ENCODE measurements around the gene RAB8A.
"Not testable (repeated sequence)": the region's sequence is repeated elsewhere in the genome, so short reads cannot be mapped to it uniquely, and the experiment has no call there.

RAB8A gene

GRCh38 chr19:16170134-16170533 is 58.4 kb downstream of the RAB8A start:
- no peak overlapping the region for H2BK15ac ChIP-seq (ENCODE audit: low read depth, poor library complexity, severe bottlenecking)
- no peaks in the 10 kb centered on the region for H3K36me3 ChIP-seq (ENCODE audit: control insufficient read depth in 1 of 2, insufficient read depth in 2 of 2, low read depth in 1 of 2, low read length in 2 of 2)
- no peak overlapping the region for H2AK5ac ChIP-seq (ENCODE audit: low read length, severe bottlenecking)
- no peak overlapping the region for H3K9ac ChIP-seq (ENCODE audit: low read length)
- H3K9me3 ChIP-seq (ENCODE audit: control insufficient read depth, low read length), result peaks cover 3% of the 10 kb centered on the region
- no peak overlapping the region for H4K91ac ChIP-seq (ENCODE audit: low read length)
- no peak overlapping the region for H3K18ac ChIP-seq (ENCODE audit: low read depth in 1 of 2, low read length in 2 of 2)
- 60% methylated on average over 1 of the region's 1 CpG for WGBS
- H3K14ac ChIP-seq (ENCODE audit: low read length in 2 of 2), result no peak overlapping the region
- H3K27me3 ChIP-seq (ENCODE audit: control insufficient read depth in 1 of 2, insufficient read depth in 1 of 2, low read length in 2 of 2), result peaks cover 0 to 16% of the 10 kb centered on the region in 2 experiments
- no peak overlapping the region for H2BK12ac ChIP-seq (ENCODE audit: low read length in 2 of 2)
- no peak overlapping the region for H2BK120ac ChIP-seq (ENCODE audit: low read depth, low read length)
- no peak overlapping the region for H3K4me3 ChIP-seq (ENCODE audit: insufficient read depth in 1 of 2, low read depth in 1 of 2, low read length in 2 of 2)
- no peak overlapping the region for H3K4me2 ChIP-seq (ENCODE audit: low read length, poor library complexity, severe bottlenecking)
- no peaks in the 10 kb centered on the region for H3K79me1 ChIP-seq (replicated peaks; ENCODE audit: low read length, poor library complexity, severe bottlenecking)
- H3K23ac ChIP-seq (ENCODE audit: low read length in 2 of 2), result no peak overlapping the region
- no peak overlapping the region for H4K8ac ChIP-seq (ENCODE audit: low read length)
- no peak overlapping the region for H3K27ac ChIP-seq (ENCODE audit: low read length, poor library complexity, severe bottlenecking)
- H2AFZ ChIP-seq (ENCODE audit: low read depth, low read length), result no peak overlapping the region
- H2BK5ac ChIP-seq (ENCODE audit: low read depth, low read length, poor library complexity, severe bottlenecking), result no peak overlapping the region
- no peak overlapping the region for H3K4ac ChIP-seq (ENCODE audit: low read depth in 1 of 2, low read length in 2 of 2)
- DNase-seq, result no peak
- H3K4me1 ChIP-seq (ENCODE audit: control insufficient read depth, insufficient read depth, low read depth, low read length), result peaks cover 7% of the 10 kb centered on the region

- H3K27ac ChIP-seq (ENCODE audit: low read length, poor library complexity, severe bottlenecking), result no peak overlapping the region
These were observed 64.3 kb downstream of the RAB8A start for GRCh38 chr19:16175954-16176353.

GRCh38 chr19:16178866-16179265 is 67.2 kb downstream of the RAB8A start:
- not testable (repeated sequence) for H2BK12ac ChIP-seq (ENCODE audit: low read length in 2 of 2); H3K9me3 ChIP-seq (ENCODE audit: control insufficient read depth, low read length); H3K23ac ChIP-seq (ENCODE audit: low read length in 2 of 2); H3K14ac ChIP-seq (ENCODE audit: low read length in 2 of 2); H4K8ac ChIP-seq (ENCODE audit: low read length); H2AK5ac ChIP-seq (ENCODE audit: low read length, severe bottlenecking); H3K27ac ChIP-seq (ENCODE audit: low read length, poor library complexity, severe bottlenecking); H3K27me3 ChIP-seq (ENCODE audit: control insufficient read depth in 1 of 2, insufficient read depth in 1 of 2, low read length in 2 of 2); H3K4ac ChIP-seq (ENCODE audit: low read depth in 1 of 2, low read length in 2 of 2); H4K91ac ChIP-seq (ENCODE audit: low read length); H3K79me1 ChIP-seq (replicated peaks; ENCODE audit: low read length, poor library complexity, severe bottlenecking); H2BK15ac ChIP-seq (ENCODE audit: low read depth, poor library complexity, severe bottlenecking); H2AFZ ChIP-seq (ENCODE audit: low read depth, low read length); H3K9ac ChIP-seq (ENCODE audit: low read length); H3K4me2 ChIP-seq (ENCODE audit: low read length, poor library complexity, severe bottlenecking); H3K4me3 ChIP-seq (ENCODE audit: insufficient read depth in 1 of 2, low read depth in 1 of 2, low read length in 2 of 2); H2BK5ac ChIP-seq (ENCODE audit: low read depth, low read length, poor library complexity, severe bottlenecking); H3K36me3 ChIP-seq (ENCODE audit: control insufficient read depth in 1 of 2, insufficient read depth in 2 of 2, low read depth in 1 of 2, low read length in 2 of 2); H2BK120ac ChIP-seq (ENCODE audit: low read depth, low read length); H3K18ac ChIP-seq (ENCODE audit: low read depth in 1 of 2, low read length in 2 of 2); H3K4me1 ChIP-seq (ENCODE audit: control insufficient read depth, insufficient read depth, low read depth, low read length); DNase-seq
- WGBS, result 92% methylated on average over 5 of the region's 5 CpGs

More at GRCh38 chr19:16175954-16176353, 64.3 kb downstream of the RAB8A start:
- Histone ChIP-seq H2AFZ (ENCODE audit: low read depth, low read length) (no peak overlapping the region), H2AK5ac (ENCODE audit: low read length, severe bottlenecking) (no peak overlapping the region), H3K9me3 (ENCODE audit: control insufficient read depth, low read length) (peaks cover 3% of the 10 kb centered on the region), H3K14ac (ENCODE audit: low read length in 2 of 2) (no peak overlapping the region), H4K91ac (ENCODE audit: low read length) (no peak overlapping the region), H2BK15ac (ENCODE audit: low read depth, poor library complexity, severe bottlenecking) (no peak overlapping the region), H4K8ac (ENCODE audit: low read length) (no peak overlapping the region), H2BK5ac (ENCODE audit: low read depth, low read length, poor library complexity, severe bottlenecking) (no peak overlapping the region), H3K18ac (ENCODE audit: low read depth in 1 of 2, low read length in 2 of 2) (no peak overlapping the region), H3K79me1 (replicated peaks; ENCODE audit: low read length, poor library complexity, severe bottlenecking) (no peaks in the 10 kb centered on the region), H3K9ac (ENCODE audit: low read length) (no peak overlapping the region), H3K4me1 (ENCODE audit: control insufficient read depth, insufficient read depth, low read depth, low read length) (peaks cover 11% of the 10 kb centered on the region), H2BK120ac (ENCODE audit: low read depth, low read length) (no peak overlapping the region), H3K27me3 (ENCODE audit: control insufficient read depth in 1 of 2, insufficient read depth in 1 of 2, low read length in 2 of 2) (peaks cover 0 to 16% of the 10 kb centered on the region in 2 experiments), H3K4ac (ENCODE audit: low read depth in 1 of 2, low read length in 2 of 2) (no peak overlapping the region), H3K4me2 (ENCODE audit: low read length, poor library complexity, severe bottlenecking) (no peak overlapping the region), H3K4me3 (ENCODE audit: insufficient read depth in 1 of 2, low read depth in 1 of 2, low read length in 2 of 2) (no peak overlapping the region), H2BK12ac (ENCODE audit: low read length in 2 of 2) (no peak overlapping the region), H3K36me3 (ENCODE audit: control insufficient read depth in 1 of 2, insufficient read depth in 2 of 2, low read depth in 1 of 2, low read length in 2 of 2) (no peaks in the 10 kb centered on the region), H3K23ac (ENCODE audit: low read length in 2 of 2) (no peak overlapping the region)
- no CpG with 5 or more reads among the region's 2 CpGs for WGBS
- no peak for DNase-seq

GRCh38 chr19:16180611-16181010 is 68.9 kb downstream of the RAB8A start:
- no peak overlapping the region for H3K14ac ChIP-seq (ENCODE audit: low read length in 2 of 2)
- no peak overlapping the region for H3K4me2 ChIP-seq (ENCODE audit: low read length, poor library complexity, severe bottlenecking)
- no peaks in the 10 kb centered on the region for H3K27me3 ChIP-seq (ENCODE audit: control insufficient read depth in 1 of 2, insufficient read depth in 1 of 2, low read length in 2 of 2)
- no peak overlapping the region for H4K91ac ChIP-seq (ENCODE audit: low read length)
- no peaks in the 10 kb centered on the region for H3K36me3 ChIP-seq (ENCODE audit: control insufficient read depth in 1 of 2, insufficient read depth in 2 of 2, low read depth in 1 of 2, low read length in 2 of 2)
- no peak overlapping the region for H2BK15ac ChIP-seq (ENCODE audit: low read depth, poor library complexity, severe bottlenecking)
- H2AK5ac ChIP-seq (ENCODE audit: low read length, severe bottlenecking), result no peak overlapping the region
- H3K23ac ChIP-seq (ENCODE audit: low read length in 2 of 2), result no peak overlapping the region
- no peaks in the 10 kb centered on the region for H3K9me3 ChIP-seq (ENCODE audit: control insufficient read depth, low read length)
- H2BK12ac ChIP-seq (ENCODE audit: low read length in 2 of 2), result no peak overlapping the region
- DNase-seq, result peak; percentile 64
- H2AFZ ChIP-seq (ENCODE audit: low read depth, low read length), result no peak overlapping the region
- H3K9ac ChIP-seq (ENCODE audit: low read length), result peak overlapping the region; percentile 60
- peak overlapping the region in 1 of 2 experiments; percentile 3 for H3K4me3 ChIP-seq (ENCODE audit: insufficient read depth in 1 of 2, low read depth in 1 of 2, low read length in 2 of 2)
- H4K8ac ChIP-seq (ENCODE audit: low read length), result no peak overlapping the region
- H3K79me1 ChIP-seq (replicated peaks; ENCODE audit: low read length, poor library complexity, severe bottlenecking), result peaks cover 3% of the 10 kb centered on the region
- peaks cover 8% of the 10 kb centered on the region for H3K4me1 ChIP-seq (ENCODE audit: control insufficient read depth, insufficient read depth, low read depth, low read length)
- WGBS, result 76% methylated on average over 2 of the region's 4 CpGs
- H3K4ac ChIP-seq (ENCODE audit: low read depth in 1 of 2, low read length in 2 of 2), result no peak overlapping the region
- H3K27ac ChIP-seq (ENCODE audit: low read length, poor library complexity, severe bottlenecking), result peak overlapping the region; percentile 43
- H2BK120ac ChIP-seq (ENCODE audit: low read depth, low read length), result no peak overlapping the region
- no peak overlapping the region for H2BK5ac ChIP-seq (ENCODE audit: low read depth, low read length, poor library complexity, severe bottlenecking)
- H3K18ac ChIP-seq (ENCODE audit: low read depth in 1 of 2, low read length in 2 of 2), result no peak overlapping the region

Measured in mesenchymal stem cell (in vitro differentiated cells and primary cell).